ENCODE results near the gene TMEM183A. TPM values are rescaled to one million over a fixed set of nuclear protein-coding genes. Genes with fewer than 3 reads are reported as not detected.

Gene TMEM183A
- total and polyA plus RNA-seq, 8 donors: 54.0 to 74.2 (median 68.8) TPM

DNA sequence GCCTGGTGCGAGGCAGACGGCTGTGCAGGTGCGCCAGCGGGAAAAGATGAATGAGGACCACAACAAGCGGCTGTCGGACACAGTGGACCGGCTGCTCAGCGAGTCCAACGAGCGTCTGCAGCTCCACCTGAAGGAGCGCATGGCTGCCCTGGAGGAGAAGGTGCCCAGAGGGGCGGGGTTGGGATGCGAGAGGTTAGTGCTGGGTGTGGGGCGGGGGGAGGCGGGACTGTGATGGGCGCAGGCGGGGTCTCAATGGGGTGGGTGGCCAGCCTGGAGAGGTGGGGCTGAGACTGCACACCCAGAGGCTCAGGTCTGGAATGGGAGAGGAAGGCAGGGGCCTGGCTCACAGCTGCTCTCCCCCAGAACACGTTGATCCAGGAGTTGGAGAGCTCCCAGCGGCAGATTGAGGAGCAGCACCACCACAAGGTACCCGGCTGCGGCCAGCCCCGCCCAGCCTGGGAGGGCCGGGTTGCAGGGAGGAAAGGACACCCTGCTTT is 41.4 kb downstream of the TMEM183A start:
- Histone ChIP-seq H3K4me1 (peaks cover 5 to 10% of the 10 kb centered on the region in 2 donors), H3K27me3 (peaks cover 0 to 19% of the 10 kb centered on the region in 2 donors), H3K27ac (no peak overlapping the region), H3K9me3 (no peaks in the 10 kb centered on the region), H3K36me3 (no peaks in the 10 kb centered on the region), H3K4me3 (no peak overlapping the region)
- ATAC-seq (peak; percentile 62), DNase-seq (no peak)
- intact Hi-C loops (cut with DNase I): no loop called here
- TF ChIP-seq CTCF (IDR thresholded peaks at IDR 0.05): no peak

DNA sequence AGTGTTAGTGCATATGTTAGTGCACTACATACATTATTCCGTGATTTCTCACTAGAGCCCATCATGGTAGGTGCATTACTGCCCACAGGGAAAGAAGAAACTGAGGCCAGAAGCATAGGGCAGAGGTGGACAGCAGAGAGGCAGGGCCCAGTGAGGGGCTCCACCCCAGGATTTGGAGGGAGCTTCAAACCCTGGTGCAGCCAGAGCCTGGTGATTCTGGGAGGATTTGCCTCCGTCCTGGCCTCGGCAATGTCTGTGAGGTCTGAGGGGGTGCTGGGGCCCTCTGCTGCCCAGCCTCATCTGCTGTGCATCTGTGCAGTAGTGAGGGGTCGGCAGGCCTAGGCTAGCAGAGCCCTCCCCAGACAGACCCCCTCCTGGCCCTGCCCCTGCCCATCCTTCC is 41.9 kb downstream of the TMEM183A start:
- intact Hi-C loops (cut with DNase I): no loop called here
- TF ChIP-seq CTCF (IDR thresholded peaks at IDR 0.05): no peak
- H3K4me3 ChIP-seq: no peak overlapping the region
- no peaks in the 10 kb centered on the region for H3K9me3 ChIP-seq
- H3K4me1 ChIP-seq: peaks cover 5 to 10% of the 10 kb centered on the region in 2 donors
- H3K36me3 ChIP-seq: no peaks in the 10 kb centered on the region
- DNase-seq: no peak
- ATAC-seq: no peak
- H3K27me3 ChIP-seq: peaks cover 0 to 19% of the 10 kb centered on the region in 2 donors
- no peak overlapping the region for H3K27ac ChIP-seq

- H3K4me3 ChIP-seq: no peak overlapping the region
- H3K36me3 ChIP-seq: no peaks in the 10 kb centered on the region
- H3K4me1 ChIP-seq: peaks cover 5 to 10% of the 10 kb centered on the region in 2 donors
- no peak for TF ChIP-seq CTCF (IDR thresholded peaks at IDR 0.05)
- no peak overlapping the region for H3K27ac ChIP-seq
- H3K27me3 ChIP-seq: peaks cover 0 to 19% of the 10 kb centered on the region in 2 donors
- H3K9me3 ChIP-seq: no peaks in the 10 kb centered on the region
- intact Hi-C loops (cut with DNase I): no loop called here
- no peak for DNase-seq
- no peak for ATAC-seq
Observed at GRCh38 chr1:203049576-203050180, 42.5 kb downstream of the TMEM183A start.

DNA sequence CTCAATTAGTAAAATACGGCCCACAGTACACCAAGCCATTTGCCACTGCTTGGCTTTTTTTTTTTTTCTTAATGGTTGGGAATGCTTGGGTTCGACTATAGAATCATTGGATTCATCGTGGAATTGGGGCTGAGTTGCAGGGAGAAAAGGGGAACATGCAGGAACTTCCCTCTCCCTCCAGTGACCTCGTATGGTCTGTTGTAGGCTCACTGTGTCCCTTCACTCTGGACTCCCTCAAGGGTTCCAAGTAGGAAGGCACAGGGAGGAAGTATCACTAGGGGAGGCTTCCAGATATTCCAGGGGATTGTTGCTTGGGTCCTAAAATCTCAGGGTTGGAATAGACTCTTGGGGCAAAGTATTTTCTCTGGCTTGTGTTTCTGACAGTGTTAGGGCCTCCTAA is 43.7 kb downstream of the TMEM183A start:
- no peak overlapping the region for H3K27ac ChIP-seq
- peaks cover 0 to 19% of the 10 kb centered on the region in 2 donors for H3K27me3 ChIP-seq
- TF ChIP-seq CTCF (IDR thresholded peaks at IDR 0.05): no peak
- peaks cover 5 to 10% of the 10 kb centered on the region in 2 donors for H3K4me1 ChIP-seq
- intact Hi-C loops (cut with DNase I): no loop called here
- ATAC-seq: no peak
- H3K4me3 ChIP-seq: no peak overlapping the region
- H3K9me3 ChIP-seq: no peaks in the 10 kb centered on the region
- DNase-seq: no peak
- H3K36me3 ChIP-seq: no peaks in the 10 kb centered on the region

GRCh38 chr1:203051841-203052324 is 44.7 kb downstream of the TMEM183A start:
- ATAC-seq: no peak
- peaks cover 4 to 10% of the 10 kb centered on the region in 2 donors for H3K4me1 ChIP-seq
- TF ChIP-seq CTCF (IDR thresholded peaks at IDR 0.05): no peak
- no peak overlapping the region for H3K27ac ChIP-seq
- no peak overlapping the region for H3K4me3 ChIP-seq
- H3K27me3 ChIP-seq: peaks cover 0 to 19% of the 10 kb centered on the region in 2 donors
- H3K9me3 ChIP-seq: no peaks in the 10 kb centered on the region
- H3K36me3 ChIP-seq: no peaks in the 10 kb centered on the region
- intact Hi-C loops (cut with DNase I): no loop called here
- DNase-seq: no peak
